GM03348 (cell line): ENCODE measurements around the gene LDLRAD4.

Experiments
- DNase-seq: peaks from one replicate; pipeline ENCODE4 v3.0.0; 2012; ENCODE audit warnings: low spot score

Gene LDLRAD4

DNA sequence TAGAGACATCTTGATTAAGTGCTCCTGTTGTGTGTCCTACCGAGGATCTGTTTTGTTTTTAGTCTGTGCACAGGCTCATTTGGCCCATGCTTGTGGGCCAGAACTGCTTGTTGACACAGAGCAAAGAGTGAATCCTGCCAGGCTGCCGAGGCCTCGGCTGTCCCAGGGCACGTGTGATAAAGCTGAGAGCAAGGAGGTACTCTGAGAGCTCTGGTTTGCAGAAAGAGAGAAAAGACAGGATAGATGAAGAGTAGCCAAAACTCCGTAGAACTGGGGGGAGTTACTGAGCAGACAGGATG is 332.7 kb downstream of the LDLRAD4 start:
- no peak for DNase-seq

DNA sequence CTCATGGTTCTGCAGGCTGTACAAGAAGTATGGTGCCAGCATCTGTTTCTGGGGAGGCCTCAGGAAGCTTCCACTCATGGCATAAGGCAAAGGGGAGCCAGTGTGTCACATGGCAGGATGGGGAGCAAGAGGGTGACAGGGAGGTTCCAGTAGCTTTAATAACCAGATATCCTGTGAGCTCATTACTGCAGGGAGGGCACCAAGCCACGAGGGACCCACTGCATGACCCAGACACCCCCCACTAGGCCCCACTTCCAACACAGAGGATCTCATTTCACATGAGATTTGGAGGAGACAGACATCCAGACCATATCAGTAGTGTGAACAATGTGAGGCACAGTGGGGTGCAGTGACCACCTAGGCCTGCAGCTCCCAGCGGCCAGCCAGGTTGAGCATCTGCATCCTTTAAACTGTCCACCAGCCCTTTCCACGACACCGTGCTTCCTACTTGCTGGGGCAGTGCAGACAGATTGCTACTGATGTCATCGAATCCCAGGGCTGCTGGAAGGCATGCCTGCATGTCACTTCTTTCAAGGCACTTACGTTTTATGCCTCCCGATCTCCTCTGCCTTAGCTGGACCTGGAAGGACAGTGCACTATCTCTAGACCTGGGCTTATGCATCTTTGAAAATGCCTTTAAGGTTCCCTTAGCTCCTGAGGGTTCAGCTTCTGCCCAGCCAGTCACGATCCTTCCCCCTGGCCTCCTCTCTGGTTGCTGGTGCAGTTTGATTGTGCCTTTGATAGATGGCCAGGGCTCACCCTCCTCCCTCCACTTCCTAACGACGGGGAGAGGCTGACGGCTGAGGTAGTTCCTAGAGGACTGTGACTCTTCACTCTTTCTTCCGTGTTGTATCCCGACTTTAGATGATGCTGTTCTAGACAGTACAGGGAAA is 333.5 kb downstream of the LDLRAD4 start:
- no peak for DNase-seq

DNA sequence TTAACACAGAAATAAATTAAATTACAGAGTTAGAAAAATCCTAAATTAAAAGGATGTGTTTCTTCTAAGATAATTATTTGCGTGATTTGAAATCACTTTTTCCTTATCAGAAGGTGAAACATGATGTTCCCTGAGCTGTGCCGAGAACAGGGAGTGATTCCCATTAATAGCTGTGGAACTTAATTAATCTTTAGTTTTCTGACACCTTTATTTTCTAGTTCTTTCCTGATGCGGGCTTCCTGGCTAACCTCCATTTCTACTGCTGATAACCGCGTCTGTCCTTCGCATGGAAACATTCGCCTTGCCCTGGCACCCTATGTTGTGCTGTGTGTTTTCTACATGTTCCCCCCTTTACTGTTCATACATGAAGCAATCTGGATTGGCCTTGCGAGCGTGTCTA is 334.9 kb downstream of the LDLRAD4 start:
- DNase-seq: no peak

DNA sequence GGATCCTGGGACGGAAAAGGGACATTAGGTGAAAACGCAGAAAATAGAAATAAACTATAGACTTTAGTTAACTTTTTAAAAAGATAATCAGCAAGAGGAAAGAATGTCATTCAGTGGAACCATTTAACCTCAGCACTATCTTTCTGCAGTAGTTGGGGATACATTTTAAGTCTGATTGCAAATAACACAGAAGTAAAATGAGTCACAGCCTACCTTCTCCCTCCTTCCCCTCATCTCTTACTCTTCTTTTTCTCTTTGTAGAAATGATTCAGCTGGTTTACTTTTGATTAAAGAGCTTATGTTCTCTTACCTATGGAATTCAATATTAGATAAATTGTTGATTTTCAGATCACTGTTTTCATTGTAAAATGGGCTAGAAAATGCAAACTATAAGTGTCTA is 336.6 kb downstream of the LDLRAD4 start:
- DNase-seq: no peak

DNA sequence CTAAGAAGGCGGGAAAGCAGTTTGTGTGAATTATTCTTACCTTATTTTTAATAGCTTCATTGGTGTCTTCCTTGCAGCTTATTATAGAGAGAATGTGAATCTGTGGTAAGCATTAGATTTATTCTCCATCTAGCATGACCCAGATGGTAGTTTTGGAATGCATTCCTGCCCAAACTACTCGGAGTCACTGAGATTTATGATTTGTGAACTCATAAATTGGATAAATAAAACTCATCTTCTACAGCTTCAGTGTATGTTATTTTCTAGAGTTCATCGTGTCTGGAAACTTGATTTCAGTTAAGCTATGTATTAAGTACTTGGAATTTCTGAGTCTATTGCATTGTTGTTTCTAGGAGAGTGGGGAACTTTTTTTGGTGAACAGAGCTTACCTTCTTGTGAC is 337.3 kb downstream of the LDLRAD4 start:
- DNase-seq: no peak

DNA sequence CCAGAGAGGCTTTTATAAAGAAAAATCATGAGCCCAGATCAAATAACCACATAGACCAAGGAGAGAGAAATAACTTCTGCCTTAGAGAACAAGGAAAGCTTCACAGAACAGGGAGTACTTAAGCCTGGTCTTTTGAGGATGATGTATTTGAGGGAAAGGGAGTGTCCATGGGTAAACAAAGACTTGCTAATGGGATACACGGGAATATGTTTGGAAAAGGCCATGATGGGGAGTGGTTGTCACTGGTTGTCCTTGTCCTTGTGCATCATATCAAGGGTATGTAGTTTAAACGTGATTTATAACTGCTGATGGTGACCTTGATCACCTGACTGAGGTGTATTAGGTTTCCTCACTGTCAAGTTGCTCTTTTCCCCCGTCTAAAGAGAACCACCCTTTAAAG is 337.9 kb downstream of the LDLRAD4 start:
- DNase-seq: no peak

DNA sequence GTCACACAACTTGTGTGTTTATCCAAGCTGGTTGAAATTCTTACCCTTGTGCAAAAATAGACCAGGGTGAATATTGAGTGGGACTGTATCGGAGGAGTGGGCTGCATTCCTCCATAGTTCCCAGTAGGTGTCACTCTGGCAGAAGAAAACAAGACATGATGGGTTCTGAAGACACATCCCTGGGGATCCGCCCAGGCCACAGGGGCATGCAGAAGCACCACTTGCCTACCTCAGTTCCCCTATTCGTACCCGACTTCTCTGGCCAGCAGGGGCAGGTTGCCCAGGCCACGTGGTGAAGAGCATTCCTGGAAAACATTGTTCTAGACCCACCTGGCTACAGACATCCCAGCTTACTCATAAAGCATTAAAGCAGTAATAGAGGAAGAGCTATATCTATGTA is 339.6 kb downstream of the LDLRAD4 start:
- peak; percentile 74 for DNase-seq

DNA sequence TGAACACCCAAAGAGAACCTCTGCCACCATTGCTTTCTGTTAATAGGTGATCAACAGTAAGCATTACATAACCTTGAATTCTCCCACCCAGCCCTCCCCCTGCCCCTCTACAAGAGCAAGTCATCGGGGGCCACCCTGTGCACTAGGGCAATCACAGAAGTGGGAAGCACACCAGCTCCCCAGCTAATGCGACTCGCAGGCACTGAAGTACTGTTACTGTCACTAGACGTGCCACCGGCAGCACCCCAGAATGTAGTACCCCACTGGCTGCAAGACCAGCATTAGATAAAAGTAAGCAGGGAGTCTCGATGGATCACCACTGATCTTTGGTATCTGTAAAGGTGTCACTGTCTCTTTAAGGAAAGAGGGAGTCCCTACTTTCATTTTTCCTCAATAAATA is 340.2 kb downstream of the LDLRAD4 start:
- no peak for DNase-seq

DNA sequence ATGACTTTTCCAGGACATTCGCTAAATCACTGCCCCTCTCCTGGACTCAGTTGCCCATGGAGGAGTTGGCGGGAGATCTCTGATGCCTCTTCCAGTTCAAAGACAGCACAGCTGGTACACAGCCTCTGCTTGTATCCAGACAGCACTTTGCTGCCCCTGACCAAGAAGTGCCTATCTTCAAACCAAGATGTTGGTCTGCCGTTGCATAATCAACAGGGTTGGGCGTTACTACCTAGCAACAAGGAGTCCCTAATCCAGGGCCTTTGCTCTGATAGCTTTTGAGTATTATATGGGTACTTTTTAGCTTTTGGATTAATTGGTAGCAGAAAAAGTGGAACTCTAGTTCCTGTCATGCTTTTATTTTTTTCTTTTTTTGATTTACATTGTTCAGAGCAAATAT is 341.2 kb downstream of the LDLRAD4 start:
- DNase-seq: no peak

DNA sequence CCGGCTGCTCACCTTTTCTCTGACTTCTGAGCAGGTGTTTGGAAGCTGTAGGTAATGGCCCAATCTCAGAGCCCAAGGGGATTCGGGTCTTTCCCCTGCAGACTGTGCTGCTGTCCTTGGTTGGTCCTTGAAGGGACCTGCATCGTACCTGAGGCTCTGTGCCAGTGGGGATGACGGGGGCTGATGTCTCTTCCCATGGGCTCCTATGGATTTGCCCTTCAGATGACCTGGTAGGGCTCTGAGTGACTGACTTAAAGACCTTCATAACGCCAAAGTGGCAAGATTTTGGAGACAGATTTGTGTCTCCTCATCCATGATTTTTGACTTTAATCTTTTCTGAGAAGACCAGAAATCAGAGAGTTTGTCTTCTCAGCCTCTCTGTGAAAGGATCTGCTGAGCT is 341.7 kb downstream of the LDLRAD4 start:
- no peak for DNase-seq

DNA sequence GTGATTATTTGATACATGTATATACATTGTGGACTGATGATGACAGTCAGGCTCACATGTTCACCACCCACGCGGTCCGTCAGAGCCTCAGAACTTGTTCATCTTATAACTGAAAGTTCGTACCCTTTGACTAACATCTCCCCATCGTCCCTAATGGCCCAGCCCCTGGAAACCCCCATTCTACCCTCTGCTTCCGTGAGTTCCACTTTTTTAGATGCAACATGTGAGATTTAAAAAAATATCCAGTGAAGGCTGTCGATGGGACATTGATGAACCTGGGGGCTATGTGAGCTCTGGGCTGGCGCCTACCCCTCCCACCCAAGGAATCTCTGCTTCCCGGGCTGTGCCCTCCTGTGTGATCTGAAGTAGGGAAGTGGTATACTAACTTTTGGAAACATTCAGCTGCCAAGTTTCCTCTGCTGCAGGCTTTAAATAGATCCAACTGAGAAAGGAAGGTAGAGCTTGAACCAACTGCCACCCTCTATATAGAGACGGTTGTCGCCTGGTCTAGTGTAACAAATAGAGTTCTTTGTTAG is 344.0 kb downstream of the LDLRAD4 start:
- DNase-seq: no peak

DNA sequence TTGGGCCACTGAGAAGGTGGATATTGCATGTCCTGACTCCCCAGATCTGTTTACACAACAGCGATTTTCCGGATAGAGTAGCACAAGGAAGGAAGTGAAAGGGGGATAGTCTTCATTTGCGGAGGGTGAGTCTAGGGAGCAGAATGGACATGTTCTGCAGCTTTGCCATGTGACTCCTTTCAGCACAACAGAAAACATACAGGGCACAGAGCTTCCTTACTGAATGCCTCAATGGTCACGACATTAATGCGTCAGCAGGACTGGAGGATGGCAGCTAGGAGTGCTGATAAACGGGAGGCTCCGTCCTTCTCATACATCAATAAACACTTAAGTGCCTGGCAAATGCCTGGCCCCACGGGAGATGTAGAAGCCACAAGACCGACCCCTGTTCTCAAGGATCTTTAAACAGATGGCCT is 344.8 kb downstream of the LDLRAD4 start:
- no peak for DNase-seq

DNA sequence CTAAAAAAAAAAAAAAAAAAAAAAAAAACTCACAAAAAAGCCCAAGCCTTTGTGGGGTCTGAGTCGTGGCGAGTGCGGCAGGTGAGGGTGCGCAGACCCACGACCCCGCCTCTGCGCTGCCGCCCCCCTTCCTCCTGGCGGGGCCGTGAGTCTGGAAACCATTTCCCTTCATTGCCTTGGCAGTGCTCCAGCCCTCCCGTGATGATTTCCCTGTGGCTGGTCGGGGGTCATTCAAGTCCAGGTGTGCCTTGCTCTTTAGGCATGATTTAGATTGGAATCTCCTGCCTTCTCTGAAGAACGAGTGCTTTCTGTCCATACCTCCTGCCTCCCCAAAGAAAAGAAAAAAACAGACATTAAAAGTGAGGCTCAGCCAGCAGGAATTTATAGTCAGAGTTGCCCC is 346.0 kb downstream of the LDLRAD4 start:
- no peak for DNase-seq

DNA sequence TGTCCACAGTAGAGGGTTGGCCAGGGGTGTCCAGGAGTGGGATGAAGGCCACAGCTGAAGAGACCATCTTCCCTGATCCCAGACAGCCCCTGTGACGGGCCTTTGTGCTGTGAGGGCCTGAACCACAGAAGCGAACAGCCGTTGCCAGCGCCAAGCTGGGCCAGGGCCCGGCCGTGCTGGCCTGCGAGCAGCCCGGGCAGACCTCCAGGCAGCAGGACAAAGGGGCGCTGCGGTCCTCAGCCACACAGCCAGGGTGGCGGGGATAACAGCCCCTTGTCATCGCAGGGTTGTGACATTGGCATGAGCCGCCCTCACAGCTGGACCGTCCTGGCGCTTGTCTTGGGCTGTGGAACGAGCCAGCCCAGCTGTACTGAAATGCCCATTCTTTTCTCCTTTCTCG is 346.7 kb downstream of the LDLRAD4 start:
- no peak for DNase-seq

DNA sequence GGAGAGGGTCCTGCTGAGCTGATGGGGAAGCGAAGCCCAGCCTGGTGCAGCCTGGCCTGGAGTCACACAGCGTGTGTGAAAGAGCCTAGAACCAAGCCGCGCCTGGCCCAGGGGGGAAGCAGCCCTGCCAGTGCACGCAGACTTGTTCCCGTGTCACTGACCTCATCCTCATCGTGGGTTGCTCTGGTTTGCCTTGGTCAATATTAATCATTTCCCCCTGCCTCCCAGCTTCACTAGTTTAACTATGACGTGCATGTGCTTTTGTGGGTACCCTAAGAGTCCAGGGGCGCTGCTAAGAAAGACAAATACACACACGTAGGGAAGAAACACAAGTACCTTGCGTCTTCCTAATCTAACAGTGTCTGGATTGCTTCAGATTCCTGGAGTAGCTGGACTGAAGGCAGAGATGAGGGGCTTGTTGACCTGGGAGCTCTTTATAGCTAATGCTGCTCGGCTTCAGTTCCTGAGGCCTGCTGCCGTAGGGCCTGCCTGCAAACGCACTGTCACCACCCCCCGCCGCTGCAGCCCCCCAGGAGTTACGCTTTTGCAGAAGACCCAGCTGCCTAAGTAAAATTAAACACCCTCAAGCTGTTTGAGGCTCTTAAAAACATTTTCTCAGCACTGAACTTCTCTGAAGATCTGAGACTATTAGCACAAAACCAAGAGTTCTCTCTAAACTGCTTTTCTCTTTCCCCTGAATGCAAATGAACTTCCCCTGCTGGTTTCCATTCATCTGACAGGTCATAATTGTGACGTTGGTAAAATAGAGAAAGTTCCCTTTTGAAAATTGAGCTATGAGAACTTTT is 348.6 kb downstream of the LDLRAD4 start:
- DNase-seq: peak; percentile 20

DNA sequence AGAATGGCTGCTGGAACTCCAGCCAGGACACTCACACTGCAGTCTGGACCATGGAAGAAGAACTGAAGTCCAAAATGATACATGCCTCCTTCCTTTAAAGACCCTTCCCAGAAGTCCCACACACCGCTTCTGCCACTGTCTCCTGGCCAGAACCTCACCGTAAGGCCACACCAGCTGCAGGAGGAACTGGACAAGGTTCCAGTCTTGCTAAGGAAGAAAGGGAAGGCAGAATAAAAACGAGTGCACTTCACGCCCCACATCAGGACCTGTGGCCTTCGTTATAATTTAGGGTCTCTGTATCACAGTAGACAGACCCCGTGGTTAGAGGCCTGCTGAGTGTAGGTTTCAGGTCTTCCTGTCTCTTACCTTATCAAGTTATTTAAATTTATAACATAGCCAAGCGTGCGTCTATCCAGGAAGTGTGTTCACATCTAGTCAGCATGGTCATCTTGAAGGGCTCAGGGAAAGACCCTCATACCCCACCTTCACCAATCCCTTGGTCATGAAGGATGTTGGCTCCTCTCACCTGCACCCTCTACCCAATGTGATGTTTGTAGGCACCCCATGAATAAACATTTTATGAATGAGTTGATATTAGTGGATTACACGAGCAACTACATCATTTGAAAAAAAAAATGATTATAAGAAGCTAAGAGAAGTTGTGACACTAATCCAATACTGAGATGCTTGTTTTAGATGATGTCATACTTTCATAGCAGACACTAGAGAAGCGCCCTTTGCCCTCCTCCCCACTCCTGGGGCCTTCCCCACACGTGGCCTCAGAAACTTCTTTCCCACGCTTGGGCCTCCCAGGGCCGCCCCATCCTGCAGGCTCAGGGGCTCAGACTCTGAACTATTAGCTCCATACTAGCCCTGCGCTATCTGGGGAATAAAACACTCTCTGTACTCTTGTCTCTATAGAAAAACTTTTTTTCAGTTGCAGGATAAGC is 350.2 kb downstream of the LDLRAD4 start:
- no peak for DNase-seq

DNA sequence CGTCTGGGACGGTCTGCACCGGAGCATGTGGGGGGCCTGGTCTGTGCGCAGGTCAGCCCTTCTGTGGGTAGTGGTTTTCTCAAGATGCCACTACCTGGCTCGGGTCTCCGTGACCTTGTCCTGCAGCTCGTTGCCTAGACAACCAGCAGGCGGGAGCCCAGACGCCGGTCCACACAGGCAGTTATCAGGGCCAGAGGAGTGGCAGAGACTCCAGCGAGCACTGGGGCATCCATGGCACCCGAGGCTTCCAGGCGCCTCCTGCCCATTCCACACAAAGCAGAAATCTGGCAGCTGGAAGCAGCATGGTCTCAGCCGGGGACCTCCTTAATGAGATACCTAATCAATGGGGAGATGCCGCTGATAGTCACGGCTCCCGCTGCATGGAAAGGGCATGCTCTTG is 351.7 kb downstream of the LDLRAD4 start:
- DNase-seq: no peak

DNA sequence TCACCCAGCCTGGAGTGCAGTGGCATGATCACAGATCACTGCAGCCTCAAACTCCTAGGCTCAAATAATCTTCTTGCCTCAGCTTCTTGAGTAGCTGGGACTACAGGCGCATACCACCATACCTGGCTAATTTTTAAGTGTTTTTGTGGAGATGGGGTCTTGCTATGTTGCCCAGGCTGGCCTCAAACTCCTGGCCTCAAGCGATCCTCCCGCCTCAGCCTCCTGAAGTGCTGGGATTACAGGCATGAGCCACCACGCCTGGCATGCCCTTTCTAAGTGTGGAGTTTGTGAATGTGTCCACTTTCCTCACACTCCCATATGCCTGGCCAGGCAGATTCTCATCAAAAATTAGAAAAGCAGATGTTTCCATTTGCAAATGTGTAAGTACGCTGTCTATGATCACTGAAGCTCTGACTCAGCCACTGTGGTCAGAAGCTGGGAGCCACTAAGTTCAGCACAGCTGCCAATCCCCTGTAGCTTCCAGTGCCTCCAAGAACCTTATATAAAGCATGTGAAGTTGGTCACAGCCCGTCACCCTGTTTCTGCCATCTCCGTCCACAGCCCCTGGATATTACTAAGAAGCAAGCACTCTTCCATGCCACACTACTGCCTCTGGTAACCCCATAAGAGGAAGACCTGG is 352.4 kb downstream of the LDLRAD4 start:
- peak; percentile 65 for DNase-seq

DNA sequence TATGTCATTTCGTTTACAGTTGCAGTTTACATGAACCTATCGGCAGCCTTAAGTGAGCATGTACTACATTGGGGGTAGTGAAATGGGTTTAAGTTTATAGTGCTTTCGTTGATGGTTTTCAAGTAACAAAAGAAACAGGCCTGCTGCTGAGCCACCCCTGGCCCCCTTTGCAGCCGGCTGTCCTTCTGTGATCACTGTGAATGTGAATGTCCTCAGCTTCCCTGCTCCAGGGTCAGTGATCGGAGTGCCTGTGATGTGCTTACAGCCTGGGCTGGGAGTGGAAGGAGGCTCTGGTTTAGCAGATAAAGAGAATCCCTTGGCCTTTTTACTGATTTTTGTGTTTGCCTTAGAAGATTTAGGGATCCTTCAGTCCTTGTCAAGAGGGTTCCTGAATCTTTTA is 353.6 kb downstream of the LDLRAD4 start:
- DNase-seq: no peak

DNA sequence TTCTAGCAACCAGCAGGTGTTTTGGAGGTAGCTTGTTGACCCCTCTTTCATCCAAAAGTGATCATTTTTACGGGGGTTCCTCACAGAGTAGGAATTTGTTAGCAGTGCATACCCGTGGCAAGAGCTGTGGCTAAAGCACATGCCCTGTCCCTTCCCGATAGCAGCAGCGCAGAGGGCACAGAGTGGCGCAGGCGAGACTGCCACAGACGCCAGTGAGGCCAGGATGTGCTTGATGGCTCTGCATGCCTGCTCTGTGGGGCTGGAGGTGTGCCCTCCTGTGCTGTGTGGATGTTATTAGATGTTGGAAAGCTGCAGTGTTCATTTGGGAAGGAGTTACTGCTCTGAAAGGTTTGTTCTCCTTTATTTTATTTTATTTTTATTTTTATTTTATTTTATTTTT is 354.2 kb downstream of the LDLRAD4 start:
- no peak for DNase-seq

DNA sequence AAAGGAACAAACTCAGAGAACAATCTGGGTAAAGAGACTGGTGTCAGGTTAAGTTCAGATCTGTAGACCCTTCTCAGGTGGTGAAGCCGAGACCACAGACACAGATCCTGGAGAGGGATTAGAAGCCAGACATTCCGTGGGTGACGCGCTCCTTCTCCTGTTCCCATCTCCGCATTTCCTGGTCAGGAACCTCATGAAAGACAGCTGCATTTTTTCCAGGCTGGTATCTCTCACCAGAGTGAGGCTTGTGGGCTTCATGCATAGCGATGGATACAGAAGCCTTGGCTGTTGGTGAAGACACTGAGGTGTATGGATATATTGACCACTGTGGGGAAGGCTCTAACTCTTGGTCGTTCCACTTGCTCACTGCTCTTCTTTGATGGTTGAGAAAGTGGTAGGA is 355.2 kb downstream of the LDLRAD4 start:
- DNase-seq: no peak

DNA sequence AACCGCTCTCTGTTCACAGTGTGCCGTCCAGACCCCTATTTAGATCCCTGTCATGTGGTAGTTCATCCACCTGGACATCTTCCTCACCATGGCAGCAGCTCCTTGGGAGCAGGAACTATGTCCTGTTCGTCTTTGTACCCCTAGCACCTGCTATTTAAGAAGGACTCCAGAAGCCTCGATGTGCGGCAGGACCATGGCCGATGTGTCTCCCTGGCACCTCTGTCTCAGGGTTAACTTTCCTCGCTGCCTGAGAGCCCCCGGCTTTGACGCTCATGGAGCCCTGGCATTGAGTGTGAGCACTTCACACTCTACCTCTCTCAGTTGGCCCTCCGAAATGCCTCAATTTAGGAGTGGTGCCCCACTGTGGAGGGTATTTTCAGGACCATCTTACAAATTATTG is 355.8 kb downstream of the LDLRAD4 start:
- DNase-seq: no peak
